GM04503 (cell line): ENCODE data around the gene NMBR.
"Not testable (repeated sequence)": the region's sequence is repeated elsewhere in the genome, so short reads cannot be mapped to it uniquely, and the experiment has no call there.

Experiments
- DNase-seq: peaks from one replicate; pipeline ENCODE4 v3.0.0-alpha.2; 2012; ENCODE audit warnings: low read depth

The NMBR gene

DNA sequence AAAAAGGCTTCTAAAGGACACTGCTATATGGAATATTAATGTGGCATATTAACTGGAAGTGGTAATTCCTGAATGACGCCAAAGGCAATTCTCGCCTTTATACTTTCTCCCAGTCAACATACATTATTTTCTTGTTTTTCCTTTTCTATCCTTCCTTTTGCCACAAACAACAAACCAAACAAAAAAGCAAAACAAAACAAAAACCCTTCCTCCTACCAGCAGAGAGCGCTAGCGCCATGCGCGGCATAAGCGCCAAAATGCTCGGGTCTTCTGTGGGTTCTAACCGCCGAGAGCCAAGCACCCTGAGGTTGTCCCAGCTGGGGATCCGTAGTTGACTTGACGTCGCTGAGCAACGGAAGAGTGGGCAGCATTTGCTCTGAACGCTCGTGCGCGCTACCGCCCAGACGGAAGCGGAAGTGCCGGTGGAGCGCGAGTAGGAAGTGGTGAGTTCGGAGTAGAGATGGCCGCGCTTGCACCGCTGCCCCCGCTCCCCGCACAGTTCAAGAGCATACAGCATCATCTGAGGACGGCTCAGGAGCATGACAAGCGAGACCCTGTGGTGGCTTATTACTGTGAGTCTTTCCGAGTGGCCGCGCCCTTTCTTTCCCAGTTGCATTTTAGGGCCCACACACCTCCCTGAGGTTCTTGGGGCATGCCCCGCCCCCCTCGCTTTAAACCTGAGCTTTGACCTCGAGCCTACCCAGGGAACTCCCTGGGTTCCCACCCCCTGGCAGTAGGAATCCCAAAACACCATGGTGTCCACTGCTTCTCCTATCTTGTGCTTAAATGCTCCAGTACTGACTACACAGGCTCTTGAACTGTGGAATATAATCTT is at the start of gene NMBR, which contains the start of gene VTA1:
Gene NMBR, minus strand, starts transcription at position 295 of the 835 bp plus-strand sequence. CDS start 58,464 bp downstream, outside the sequence.
Gene VTA1, plus strand, starts transcription at position 436 of the 835 bp plus-strand sequence. Its CDS starts 25 bp downstream, at position 461.
- DNase-seq = peak; percentile 98

DNA sequence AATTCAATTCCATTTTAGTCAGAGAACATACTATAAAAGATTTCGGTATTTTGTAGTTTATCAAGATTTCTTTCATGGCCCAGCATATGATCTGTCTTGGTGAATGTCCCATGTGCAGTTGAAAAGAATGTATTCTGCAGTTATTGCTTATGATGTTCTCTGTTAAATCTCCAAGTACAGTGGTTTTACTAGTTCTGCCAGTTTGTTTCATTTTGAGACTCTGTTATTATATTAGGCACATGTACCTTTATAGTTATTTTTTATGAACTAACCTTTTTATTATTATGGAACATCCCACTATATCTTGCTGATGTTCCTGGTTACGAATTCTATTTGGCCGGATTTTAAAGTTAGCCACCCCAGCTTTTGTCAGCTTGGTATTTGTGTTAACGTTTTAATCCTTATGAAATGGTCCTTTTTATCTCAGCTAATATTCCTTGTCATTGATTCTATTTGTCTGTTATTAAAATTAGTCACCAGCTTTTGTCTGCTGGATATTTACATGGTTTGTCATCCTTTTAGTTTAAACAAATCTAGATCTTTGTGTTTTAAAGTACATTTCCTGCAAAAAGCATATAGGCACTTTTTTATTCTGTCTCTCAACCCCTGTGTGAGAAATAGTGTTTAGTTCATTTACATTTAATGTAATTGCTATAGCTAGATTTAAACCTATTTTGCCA is 49.1 kb upstream of the NMBR start:
- DNase-seq = no peak

DNA sequence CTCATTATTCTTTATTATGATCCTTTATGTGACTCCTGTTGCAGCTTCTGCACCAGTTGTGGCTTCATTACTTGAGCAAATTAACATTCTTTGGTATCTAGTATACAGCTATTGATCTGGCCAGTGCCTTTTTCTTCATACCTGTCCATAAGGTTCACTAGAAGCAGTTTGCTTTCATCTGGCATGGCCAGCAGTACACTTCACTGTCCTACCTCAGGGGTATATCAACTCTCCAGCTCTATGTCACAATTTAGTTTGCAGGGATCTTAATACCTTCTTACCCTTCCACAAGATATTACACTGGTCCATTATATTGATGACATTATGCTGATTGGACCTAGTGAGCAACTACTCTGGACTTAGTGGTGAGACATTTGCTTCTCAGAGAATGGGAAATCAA is 46.7 kb upstream of the NMBR start:
- DNase-seq = no peak

DNA sequence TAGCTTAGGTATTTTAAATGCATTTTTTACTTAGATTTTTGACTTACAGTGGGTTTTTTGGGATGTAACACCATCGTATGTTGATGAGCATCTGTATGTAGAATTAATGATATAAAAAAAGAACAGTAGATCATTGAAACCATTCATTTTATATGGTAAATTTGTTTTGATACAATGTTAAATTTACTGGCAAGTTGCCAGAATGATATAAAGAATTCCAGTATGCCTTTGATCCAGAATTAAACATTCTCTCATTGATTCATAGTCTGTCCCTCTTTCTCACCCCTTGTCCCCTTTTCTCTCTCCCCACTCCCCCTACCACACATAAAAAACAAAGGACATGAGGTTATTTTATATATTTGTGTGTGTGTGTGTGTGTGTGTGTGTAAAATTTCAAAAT is 45.4 kb upstream of the NMBR start:
- DNase-seq = no peak

DNA sequence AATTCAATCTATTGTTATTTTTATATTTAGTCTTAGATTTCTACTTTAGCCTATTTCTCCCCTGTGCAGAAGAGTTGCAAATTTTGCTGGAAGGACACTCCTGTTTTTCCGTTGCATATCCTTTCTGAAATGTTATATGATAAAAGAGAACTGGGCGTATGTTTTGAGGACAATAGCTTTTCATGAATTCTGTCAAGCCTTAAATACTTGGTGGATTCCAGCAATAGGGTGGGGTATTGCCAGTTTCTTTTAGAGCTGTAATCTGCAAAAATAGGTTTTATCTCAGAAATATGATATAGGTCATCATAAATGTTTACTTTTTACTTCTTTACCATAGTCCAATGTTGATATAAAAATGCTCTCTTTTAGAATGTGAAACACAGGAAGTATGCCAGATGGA is 42.1 kb upstream of the NMBR start:
- no peak for DNase-seq

DNA sequence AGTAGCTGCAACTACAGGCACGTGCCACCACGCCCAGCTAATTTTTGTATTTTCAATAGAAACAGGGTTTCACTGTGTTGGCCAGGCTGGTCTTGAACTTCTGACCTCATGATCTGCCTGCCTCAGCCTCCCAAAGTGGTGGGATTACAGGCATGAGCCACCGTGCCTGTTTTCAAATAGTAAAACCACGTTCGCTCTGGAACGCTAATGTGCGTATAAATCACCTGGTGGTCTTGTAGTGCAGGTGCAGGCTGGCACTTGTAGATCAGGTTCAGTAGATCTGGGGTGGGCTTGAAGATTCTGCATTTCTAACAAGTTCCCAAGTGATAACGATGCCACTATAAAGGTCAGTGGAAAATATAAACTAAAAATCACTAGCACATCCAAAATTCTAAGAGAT is 41.4 kb upstream of the NMBR start:
- DNase-seq = not testable (repeated sequence)

DNA sequence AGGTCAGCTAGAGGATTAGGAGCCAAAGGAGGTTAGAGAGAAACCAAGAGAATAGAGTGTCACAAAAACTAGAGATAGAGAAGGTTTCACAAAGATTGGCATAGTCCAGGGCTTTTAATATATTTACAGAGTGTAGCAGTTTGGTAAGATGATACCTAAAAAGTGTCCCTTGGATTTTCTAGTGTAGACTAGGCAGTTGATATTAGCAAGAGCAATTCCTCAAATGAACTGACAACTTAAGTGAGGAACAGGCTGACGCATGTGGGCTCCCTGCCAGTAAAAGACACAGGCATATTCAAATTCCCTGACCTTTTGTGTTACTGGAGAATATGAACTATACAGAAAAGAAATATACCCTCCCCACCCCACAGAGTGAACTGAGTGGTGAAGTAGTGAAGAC is 40.3 kb upstream of the NMBR start:
- no peak for DNase-seq

DNA sequence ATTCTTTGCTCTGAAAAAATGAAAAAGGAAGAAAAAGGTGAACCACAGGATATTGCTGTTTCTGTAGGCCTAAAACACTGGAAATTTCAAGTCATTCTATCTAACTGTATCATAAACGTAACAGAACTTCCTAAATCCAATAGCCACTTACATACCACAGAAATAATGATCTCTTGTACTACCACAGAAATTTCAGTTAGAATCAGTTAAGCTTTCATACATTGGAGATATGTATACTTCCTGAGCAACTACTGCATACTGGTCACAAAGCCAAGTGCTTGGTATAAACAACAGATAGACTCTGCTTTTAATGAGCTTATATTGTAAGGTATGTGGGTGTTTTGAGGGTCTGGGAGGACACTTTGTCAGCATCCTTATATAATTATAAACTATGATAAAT is 38.7 kb upstream of the NMBR start:
- no peak for DNase-seq

DNA sequence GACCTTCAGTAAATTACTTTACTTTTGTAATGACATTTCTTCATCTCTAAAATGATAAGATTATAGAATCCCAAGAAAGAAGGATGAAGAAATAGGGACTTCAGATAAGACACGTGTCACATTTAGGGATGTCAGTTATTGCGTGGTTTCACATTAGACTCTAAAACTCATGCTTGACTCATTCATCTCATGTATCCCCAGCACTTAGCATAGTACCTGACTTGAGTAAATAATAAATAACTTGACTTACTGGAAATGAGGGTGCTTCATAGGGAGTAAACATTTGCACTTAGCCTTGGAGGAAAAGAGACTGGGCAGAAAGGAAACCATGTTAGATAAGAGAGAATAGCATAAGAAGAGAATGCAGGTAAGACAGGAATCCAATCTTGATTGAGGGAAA is 37.4 kb upstream of the NMBR start:
- DNase-seq = no peak

DNA sequence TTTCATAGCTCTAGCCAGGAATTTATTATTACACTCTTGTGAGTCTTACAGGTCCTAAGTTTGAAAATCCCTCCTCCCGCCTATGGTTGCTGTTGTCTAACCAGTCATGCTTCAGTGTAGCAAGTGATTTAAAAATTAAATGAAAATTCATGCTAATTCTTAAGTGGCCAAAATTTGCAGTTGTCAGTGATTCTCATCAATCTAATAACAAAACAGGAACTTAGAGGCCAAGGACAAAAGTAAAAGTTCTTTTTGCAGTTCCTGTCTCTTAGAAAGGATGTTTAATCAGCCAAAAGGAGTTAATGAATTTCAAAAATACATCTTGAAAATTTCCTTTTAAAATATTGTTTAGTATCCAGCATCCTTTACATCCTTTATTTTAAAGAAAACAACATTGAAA is 36.4 kb upstream of the NMBR start:
- DNase-seq = no peak

DNA sequence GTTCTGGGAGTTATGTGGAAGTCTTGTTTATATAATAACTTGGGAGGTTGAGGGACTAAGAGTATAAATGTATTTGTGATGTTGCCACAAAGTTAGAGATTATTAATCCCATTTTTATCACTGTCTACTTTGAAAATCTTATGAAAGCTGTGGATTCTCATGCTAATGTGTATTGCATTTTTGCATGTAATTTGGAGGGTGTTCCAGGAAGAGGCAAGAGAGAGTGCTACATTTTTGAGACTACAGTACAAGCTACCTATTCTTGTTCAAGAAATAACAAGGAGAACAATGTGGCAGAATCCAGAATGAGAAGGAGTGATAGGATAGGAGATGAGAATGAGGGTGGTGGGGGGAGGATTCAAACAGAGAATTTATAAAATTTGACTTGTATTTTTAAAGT is 35.1 kb upstream of the NMBR start:
- DNase-seq = no peak

DNA sequence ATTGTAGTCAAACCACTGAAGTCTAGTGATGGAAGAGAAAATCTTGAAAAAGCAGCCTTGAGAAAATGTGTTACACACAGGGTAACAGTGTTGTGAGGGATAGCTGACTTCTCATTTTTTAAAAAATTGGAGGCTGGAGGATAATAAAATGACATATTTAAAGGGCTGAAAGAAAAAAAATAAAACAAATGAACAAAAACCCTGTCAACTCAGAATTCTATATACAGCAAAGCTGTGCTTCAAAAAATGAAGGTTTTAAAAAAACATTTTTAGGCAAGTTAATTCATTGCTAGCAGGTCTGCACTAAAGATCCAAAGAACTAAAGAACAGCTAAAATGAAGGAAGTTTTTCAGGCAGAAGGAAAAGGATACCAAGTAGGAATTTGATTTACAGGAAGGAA is 31.2 kb upstream of the NMBR start:
- no peak for DNase-seq

DNA sequence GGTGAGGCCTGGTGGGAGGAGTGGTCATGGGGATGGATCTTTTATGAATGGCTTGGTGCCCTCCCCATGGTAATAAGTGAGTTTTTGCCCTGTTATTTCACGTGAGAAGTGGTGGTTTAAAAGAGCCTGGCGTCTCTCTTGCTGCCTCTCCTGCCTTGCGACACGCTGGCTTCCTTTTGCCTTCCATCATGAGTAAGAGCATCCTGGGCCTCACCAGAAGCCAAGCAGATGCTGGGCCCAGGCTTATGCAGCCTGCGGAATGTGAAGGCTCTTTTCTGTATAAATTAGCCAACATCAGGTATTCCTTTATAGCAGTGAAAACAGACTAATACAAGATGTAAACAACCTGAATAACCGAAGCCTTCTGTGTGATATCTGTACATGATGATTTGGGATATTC is 27.8 kb upstream of the NMBR start:
- no peak for DNase-seq

DNA sequence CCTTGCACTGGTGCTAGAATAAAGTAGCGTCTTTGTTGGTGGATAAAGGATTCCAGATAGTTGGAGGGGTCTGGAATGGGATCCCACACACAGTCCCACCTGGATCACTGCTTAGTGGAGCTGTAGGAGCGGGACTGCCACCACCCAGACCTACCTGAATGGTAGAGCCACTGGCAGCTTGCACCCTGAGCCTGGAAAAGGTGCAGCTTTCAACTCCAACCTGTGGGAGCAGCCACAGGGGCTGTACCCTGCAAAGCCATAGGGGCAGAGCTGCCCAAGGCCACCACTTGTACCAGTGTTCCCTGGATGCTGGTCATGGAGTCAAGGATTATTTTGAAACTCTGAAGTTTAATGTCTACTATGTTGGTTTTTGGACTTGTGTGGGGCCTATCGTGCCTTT is 27.1 kb upstream of the NMBR start:
- no peak for DNase-seq

DNA sequence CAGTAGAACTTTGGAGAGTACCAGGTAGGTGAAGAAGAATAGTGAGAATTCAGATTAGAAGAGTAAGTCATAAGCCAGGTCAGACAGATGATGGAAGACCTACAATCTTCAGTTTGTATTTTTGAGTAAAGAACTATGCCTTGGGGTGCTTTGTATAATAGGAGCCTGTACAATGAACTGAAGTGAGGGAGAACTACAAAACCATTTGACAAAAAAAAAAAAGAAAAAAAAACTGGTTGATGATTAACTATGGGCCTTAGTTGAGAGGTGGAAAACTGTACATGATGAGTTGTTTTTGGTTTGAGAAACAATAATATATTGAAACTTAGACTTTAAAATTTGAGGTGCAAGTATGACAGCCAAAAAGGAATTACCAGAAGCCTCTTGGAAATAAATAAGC is 25.8 kb upstream of the NMBR start:
- no peak for DNase-seq

DNA sequence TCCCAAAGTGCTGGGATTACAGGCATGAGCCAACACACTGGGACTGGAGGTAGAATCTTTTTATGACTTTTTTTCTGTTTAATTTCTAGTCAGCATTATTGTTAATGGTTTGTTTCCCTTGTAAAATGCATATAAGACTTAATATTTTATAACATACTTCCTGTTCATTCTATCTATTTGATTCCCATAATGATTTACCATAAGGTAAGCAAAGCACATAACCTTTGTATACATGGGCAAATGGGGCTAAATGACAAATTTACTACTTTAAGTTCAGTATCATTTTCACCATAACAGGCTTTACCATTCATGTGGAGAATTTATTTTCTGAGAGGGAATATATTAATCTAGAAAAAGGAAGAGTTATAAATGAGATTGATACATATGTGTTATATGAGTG is 24.4 kb upstream of the NMBR start:
- no peak for DNase-seq

DNA sequence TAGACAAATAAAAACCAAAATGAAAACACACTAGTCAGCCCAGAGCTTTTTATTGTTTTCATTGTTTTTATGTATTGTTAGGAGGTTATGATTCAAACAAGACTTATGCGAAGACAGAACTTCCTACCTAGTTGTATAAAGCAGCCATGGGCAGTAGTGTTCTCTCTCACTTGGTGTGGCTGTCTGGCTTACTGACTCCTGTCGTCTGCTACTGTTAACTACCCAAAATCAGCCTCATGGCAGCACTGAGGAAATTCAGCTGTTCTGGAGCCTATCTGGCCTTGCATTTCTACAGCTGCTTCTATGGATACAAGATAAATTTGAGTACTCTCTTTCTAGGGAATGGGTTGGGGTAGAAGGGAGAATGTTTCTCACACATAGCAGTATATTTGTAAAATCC is 20.6 kb upstream of the NMBR start:
- no peak for DNase-seq

DNA sequence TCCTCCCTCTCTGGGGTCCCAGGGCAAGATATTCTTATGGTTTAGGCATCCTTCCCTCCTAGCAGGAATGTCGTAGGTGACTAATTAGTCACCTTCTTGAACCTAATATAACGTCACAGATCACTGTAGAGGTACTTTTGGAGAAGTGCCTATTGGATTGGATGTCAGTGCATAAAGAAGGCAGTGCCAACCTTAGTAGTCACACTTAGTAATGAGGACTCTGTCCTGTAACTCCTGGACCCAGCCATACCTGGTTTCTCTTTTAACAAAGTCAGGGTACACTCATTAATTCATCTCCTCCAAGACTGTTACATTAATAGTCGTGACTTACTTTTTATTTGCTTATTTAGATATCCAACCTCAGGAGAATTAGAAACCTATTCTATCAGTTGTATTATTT is 20.1 kb upstream of the NMBR start:
- no peak for DNase-seq

DNA sequence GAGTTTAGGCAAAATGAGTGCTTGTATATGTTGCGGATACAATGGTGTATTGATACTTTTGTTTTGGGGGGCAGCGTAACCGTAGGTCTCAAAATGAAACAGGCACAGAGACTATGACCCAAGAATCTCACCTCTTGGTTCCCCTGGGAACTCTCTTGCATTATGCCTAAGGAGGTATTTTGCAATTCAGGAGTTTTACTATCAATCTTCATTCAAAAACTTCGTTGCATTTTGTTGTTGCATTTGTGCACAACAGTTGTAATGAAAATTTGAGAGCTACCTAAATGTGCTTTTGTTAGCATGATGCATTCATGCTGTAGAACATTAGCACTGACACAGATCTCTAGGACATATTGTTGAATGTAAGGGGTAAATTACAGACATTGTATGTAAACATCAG is 18.3 kb upstream of the NMBR start:
- no peak for DNase-seq

DNA sequence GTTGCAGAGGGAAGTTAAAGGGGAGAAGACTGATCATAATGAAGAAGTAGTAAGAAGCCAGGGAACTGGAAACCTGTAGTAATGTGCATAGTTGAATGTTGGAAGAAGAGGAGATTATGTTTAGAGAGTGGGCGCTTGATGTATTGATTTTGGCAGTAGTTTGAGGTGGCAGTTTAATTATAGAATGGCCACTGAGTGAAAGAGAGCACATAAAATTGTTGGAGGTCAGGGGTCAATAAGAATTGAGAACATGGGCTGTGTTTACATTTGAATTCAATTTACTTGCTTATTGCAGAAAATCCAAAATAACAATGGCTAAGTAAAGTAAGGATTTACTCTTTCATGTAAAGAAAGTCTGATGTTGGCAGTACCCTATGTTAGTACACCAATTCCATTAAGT is 15.9 kb upstream of the NMBR start:
- DNase-seq = no peak

DNA sequence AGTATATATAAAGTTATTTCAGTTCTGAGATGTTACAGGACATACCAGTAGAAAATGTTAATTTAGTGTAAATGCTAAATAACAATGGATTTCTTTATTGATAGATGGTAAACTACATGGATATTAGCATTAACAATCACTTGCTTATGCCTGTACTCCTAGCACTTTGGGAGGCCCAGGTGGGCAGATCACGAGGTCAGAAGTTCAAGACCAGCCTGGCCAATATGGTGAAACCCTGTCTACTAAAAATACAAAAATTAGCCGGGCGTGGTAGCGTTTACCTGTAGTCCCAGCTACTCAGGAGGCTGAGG is 9.8 kb upstream of the NMBR start:
- not testable (repeated sequence) for DNase-seq

DNA sequence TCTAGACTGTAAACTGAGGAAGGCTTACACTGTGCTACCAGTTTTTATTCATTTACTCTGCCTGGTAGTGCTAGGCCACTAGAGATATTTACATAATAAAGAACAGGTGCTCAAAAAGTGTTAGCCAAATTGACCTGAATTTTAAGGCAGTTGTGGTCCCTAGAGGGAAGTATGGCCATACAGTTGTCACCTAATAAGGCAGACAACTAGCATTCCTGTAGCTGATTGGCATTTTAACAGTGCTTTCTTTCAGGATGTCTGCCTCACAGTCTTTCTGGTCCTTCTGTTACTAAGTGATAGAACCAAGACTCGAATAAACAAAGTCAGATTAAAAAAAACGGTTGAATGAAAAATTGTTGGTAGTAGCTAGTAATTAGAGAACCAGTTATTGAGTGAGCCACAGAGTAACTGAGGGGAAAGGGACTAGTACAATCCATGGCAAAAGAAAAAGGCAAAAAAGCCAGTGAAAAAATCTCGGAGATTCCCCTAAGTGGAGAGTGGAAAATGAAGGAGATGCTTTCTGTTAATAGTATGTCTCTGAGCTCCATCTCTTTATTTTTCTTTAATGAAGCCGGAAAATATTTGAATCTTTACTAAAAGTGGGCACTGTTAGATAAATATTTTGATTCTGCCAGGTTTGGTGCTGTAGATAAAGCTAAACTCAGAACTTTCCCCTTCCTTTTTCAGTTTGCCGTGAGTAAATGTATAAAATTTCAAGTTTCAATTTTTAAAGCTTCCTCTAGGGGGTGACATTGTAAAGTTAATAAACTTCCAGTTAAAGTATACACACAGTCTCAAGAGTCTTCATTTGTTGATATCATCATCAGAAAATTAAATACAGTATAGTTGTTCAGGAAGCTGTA is 9.2 kb upstream of the NMBR start:
- no peak for DNase-seq

DNA sequence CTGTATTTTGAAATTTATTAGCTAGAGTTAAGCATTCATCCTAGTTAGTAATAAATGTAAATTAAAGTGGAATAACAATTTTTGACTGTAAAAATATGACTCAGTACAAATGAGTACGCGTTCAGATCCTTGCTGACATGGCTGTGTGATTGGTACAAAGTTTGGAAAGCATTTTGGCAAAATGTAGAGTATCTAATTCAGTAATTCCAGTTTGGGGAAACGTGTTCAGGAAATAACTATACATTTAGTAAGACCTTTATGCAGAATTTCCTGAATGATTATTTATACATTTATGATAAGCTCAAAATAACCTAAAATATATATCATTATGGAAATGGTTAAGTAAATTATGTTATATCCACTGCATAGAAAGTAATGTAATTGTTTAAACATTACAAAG is 8.2 kb upstream of the NMBR start:
- DNase-seq = no peak
